Fibroblast of the conjunctiva (primary cell): Measurements from ENCODE around the gene AXL.
"Not testable (repeated sequence)": the region's sequence is repeated elsewhere in the genome, so short reads cannot be mapped to it uniquely, and the experiment has no call there.

ENCODE experiments used
- DNase-seq: peaks from one replicate; pipeline ENCODE4 v3.0.0-alpha.2; 2010; ENCODE audit warnings: low read depth

The AXL gene

GRCh38 chr19:41206926-41207750 is 11.9 kb upstream of the AXL start:
- DNase-seq: peak; percentile 34

- no peak for DNase-seq
Measured at GRCh38 chr19:41214161-41214560, 4.9 kb upstream of the AXL start.

GRCh38 chr19:41217741-41218140 is 1.3 kb upstream of the AXL start:
- DNase-seq: no peak

- DNase-seq: no peak
Measured at GRCh38 chr19:41218249-41218614, 791 bp upstream of the AXL start.

- DNase-seq: peak; percentile 26
Measured at GRCh38 chr19:41219924-41220567, 1.0 kb downstream of the AXL start.

- DNase-seq: no peak
Measured at GRCh38 chr19:41220811-41221210, 1.8 kb downstream of the AXL start.

- DNase-seq: no peak
Measured at GRCh38 chr19:41221514-41222205, 2.6 kb downstream of the AXL start.

- DNase-seq: no peak
Measured at GRCh38 chr19:41222240-41222639, 3.2 kb downstream of the AXL start.

GRCh38 chr19:41223431-41224234 is 4.6 kb downstream of the AXL start:
- DNase-seq: peak; percentile 47

GRCh38 chr19:41224632-41225031 is 5.6 kb downstream of the AXL start:
- no peak for DNase-seq

- peak; percentile 95 for DNase-seq
Measured at GRCh38 chr19:41225238-41226052, 6.4 kb downstream of the AXL start.

GRCh38 chr19:41226053-41226873 is 7.2 kb downstream of the AXL start:
- no peak for DNase-seq

GRCh38 chr19:41226874-41227390 is 7.9 kb downstream of the AXL start:
- DNase-seq: no peak

GRCh38 chr19:41228486-41228885 is 9.5 kb downstream of the AXL start:
- DNase-seq: no peak

- DNase-seq: not testable (repeated sequence)
Measured at GRCh38 chr19:41229338-41229737, 10.3 kb downstream of the AXL start.

GRCh38 chr19:41230067-41230857 is 11.2 kb downstream of the AXL start:
- DNase-seq: no peak

- DNase-seq: no peak
Measured at GRCh38 chr19:41232686-41233085, 13.7 kb downstream of the AXL start.

GRCh38 chr19:41233748-41234240 is 14.8 kb downstream of the AXL start:
- no peak for DNase-seq

GRCh38 chr19:41234512-41235168 is 15.6 kb downstream of the AXL start:
- no peak for DNase-seq
